NT2/D1 (cell line): ENCODE measurements around the gene GEMIN5.

Experiments used
- SUZ12 ChIP-seq: IDR thresholded peaks from 2 replicates; pipeline ENCODE4 v1.6.1; 2011; ENCODE audit not compliant: insufficient read length, insufficient read depth; ENCODE audit errors: extremely low read depth
- YY1 ChIP-seq: IDR thresholded peaks from 2 replicates; pipeline ENCODE4 v1.6.1; 2011; ENCODE audit not compliant: insufficient read length, insufficient read depth
- ZNF274 ChIP-seq: IDR thresholded peaks from 2 replicates; pipeline ENCODE4 v1.6.1; 2011; ENCODE audit warnings: mild to moderate bottlenecking, low read depth, low read length

DNA sequence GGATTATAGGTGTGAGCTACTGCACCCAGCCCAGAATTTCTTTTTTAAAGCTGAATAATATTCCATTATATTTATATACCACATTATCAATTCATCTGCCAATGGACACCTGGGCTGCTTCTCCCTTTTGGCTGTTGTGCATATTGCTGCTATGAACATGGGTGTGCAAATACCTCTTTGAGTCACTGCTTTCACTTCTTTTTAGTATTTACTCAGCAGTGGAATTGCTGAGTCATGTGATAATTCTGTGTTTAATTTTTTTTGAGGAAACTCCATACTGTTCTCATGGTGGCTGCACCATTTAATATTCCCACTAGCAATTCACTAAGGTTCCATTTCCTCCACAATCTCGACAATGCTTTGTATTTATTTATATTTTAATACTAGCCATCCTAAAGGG, 39.4 kb upstream of the GEMIN5 start:
- TF ChIP-seq ZNF274, result no peak
- no peak for TF ChIP-seq YY1
- TF ChIP-seq SUZ12, result no peak
